Activated gamma-delta T cell (primary cell): ENCODE data around the gene WFS1.

ENCODE experiments used
- DNase-seq: peaks from one replicate; lab custom pipeline; 2025; lab: John Stamatoyannopoulos, UW

The WFS1 gene

GRCh38 chr4:6299875-6300274 lies 30.2 kb downstream of the WFS1 start:
- DNase-seq: no peak

GRCh38 chr4:6300359-6300758 lies 30.7 kb downstream of the WFS1 start:
- DNase-seq: no peak

DNA sequence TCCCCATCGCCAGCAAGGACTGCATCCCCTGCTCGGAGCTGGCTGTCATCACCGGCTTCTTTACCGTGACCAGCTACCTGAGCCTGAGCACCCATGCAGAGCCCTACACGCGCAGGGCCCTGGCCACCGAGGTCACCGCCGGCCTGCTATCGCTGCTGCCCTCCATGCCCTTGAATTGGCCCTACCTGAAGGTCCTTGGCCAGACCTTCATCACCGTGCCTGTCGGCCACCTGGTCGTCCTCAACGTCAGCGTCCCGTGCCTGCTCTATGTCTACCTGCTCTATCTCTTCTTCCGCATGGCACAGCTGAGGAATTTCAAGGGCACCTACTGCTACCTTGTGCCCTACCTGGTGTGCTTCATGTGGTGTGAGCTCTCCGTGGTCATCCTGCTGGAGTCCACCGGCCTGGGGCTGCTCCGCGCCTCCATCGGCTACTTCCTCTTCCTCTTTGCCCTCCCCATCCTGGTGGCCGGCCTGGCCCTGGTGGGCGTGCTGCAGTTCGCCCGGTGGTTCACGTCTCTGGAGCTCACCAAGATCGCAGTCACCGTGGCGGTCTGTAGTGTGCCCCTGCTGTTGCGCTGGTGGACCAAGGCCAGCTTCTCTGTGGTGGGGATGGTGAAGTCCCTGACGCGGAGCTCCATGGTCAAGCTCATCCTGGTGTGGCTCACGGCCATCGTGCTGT lies 31.5 kb downstream of the WFS1 start:
- no peak for DNase-seq

GRCh38 chr4:6301732-6302442 lies 32.2 kb downstream of the WFS1 start:
- DNase-seq: no peak

- no peak for DNase-seq
Observed at GRCh38 chr4:6302869-6303268, 33.2 kb downstream of the WFS1 start.

DNA sequence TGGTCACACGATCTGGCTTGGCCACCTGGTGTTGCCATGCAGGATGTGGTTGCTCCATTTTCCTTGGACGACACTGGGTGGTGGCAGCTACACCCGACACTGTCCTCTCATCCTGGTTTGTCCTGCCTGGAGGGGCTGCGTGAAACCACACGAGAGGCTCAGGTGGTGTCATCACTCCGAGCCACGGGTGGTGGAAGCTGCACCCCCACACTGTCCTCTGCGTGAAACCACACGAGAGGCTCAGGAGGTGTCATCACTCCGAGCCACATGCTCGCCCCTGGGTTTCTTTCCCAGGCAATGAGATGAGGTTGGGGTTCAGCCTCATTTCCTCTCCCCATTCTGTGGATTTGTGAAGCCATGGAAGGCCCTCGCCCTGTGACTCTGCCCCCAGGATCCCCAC lies 34.3 kb downstream of the WFS1 start:
- DNase-seq: no peak

- no peak for DNase-seq
Observed at GRCh38 chr4:6306299-6306698, 36.6 kb downstream of the WFS1 start.

DNA sequence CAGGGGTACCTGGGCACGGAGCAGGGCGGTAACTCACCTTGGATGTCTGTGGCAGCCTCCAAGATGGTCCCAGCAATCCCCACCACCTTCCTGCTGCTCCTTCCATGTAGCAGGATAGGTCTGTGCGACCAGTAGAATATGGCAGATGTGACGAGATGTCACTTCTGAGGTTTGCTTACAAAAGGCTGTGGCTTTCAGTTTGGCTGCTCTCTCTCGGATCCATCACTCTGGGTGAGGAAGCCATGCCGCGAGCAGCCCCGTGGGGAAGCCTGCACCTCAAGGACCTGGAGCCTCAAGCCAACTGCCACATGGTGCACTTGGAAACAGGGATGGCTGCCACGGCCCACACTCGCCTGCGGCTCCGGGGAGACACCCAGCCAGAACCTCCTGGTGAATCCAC lies 37.6 kb downstream of the WFS1 start:
- no peak for DNase-seq

DNA sequence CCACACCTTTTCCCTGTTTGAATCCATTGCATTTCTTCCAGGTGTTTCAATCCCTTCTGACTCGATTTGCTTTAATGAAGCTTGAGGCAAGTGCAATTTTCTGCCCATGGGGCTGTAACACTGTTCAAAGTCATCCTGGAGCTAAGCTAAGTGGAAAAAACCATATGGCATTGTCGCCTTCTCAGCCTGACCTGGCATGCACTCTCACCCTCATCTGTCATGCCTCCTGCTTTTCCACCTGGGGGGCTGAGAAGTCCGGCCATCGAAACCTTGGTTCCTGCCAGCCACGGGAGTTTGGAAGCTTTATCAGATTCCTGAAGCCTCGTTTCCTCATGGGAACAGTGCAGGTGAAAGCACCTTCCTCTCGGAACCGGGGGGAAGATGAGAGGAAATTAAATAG lies 38.2 kb downstream of the WFS1 start:
- no peak for DNase-seq

- peak; percentile 28 for DNase-seq
Observed at GRCh38 chr4:6308899-6309643, 39.4 kb downstream of the WFS1 start.

DNA sequence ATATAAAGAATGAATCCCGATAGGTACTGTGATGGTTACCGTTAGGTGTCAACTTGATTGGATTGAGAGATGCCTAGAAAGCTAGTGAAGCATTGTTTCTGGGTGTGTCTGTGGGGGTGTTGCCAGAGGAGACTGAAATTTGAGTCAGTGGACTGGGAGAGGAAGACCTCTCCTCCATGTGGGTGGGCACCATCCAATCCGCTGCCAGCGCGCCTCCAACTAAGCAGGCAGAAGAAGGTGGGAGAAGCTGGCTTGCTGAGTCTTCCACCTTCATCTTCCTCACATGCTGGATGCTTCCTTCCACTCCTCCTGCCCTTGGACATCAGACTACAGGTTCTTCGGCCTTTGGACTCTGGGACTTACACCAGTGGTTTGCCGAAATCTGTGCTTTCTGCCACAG lies 40.1 kb downstream of the WFS1 start:
- no peak for DNase-seq

DNA sequence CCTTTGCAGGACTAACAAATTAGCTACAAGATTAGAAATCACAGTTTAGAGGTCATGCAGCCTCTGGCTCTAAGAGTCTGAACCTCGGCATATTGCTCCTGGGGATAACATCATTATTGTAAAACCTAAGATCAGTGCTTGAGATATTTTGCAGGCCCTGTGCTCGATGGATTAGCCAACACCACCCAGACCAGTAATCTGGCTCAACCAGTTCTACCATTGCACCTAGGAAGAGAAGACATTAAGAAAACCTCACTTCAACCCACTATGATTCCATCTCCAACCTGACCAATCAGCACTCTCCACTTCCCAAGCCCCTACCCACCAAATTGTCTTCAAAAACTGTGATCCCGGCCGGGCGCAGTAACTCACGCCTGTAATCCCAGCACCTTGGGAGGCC lies 43.6 kb downstream of the WFS1 start:
- DNase-seq: no peak

DNA sequence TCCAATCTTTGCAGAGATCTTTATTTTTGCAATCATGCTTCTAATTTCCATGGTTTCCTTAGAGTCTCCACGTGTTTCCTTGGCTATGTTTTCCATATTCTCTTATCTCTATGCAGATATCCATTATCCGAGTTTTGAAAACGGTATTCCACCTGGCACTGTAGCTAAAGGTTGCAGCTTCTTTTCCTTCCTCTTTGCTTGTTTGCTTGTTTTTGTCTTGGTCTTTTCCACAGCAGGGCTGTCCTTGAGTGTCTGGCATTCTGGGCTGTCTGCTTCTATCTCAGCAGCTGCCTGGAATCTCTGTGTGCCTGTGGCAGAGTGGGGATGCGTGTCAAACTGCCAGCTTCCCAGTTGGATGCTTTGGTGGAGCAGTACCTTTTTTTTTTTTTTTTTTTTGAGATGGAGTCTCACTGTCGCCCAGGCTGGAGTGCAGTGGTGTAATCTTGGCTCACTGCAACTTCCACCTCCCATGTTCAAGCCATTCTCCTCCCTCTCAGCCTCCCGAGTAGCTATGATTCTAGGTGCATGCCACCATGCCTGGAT lies 46.9 kb downstream of the WFS1 start:
- DNase-seq: no peak

DNA sequence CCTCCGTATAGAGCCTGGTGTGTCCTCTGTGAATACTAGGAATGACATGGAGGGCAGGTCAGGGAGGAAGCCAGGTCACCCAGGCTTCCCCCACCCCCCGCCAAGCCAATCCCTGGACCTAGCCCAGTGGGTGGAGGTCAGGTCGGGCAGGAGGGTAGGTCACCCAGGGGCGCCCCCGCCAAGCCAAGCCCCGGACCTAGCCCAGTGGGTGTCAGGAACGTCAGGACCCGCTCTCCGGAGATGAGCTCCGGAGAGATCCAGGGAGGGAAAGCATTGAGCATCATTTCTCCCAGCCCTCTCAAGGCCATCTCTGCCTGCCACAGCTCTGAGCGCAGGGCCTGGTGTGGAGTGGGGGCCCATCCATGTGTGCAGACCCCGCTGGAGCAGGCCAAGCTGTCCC lies 48.6 kb downstream of the WFS1 start:
- no peak for DNase-seq

GRCh38 chr4:6319530-6320150 lies 50.0 kb downstream of the WFS1 start:
- DNase-seq: no peak

- DNase-seq: no peak
Observed at GRCh38 chr4:6320663-6321062, 51.0 kb downstream of the WFS1 start.

DNA sequence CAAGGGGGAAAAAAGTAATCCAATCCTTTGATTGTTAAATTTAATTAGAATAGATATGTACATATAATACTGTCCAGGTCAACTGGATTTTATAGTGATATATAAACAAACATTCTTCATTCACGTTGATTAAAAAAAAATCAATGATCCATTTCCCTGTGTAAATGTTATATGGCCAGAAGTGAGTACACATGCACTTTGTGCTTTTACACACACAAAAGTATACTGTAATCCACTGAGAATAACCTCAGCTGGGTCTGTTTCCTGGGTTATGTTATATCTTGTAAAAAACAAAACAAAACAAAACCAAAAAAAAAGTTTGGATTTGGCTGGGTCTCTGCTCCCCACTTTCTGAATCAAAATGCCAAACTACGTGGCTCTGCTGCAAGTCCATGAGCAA lies 51.7 kb downstream of the WFS1 start:
- no peak for DNase-seq

DNA sequence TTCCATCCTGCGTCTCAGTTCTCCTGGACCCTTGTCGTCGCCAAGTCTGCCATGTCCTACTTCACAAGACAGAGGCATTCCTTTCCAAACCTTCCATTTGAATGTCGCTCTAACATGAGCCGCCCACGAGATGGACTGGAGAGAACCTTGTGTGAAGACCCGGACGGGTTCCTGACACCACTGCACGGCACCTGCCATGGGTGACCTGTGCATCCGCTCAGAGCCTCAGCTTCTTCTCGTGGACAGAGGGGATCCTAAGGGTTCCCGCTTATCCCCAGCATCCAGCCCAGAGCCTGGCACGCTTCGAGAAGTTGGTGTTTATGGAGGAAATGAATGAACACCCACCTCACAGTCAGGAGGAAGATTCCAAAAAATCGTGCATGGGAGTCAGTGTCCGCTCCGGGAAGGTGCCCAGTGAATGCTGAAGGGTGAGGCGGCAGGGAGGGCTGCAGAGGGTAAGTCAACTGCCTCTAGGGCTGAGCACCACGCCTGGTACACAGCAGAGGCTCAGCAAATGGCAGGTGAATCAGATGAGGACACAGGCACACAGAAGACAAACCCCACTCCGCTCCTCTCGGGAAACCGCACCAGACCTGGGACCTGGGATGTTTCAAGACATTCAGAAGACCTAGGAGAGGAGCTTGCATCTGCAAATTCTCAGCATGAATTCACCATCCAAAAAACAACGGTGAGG lies 52.6 kb downstream of the WFS1 start:
- no peak for DNase-seq

GRCh38 chr4:6322761-6323566 lies 53.3 kb downstream of the WFS1 start:
- no peak for DNase-seq

- no peak for DNase-seq
Observed at GRCh38 chr4:6324461-6324998, 54.9 kb downstream of the WFS1 start.
